IPS DF 6.9 (cell line): ENCODE measurements around the gene SLC30A1.

ENCODE experiments used
- DNase-seq: peaks from one replicate; pipeline ENCODE4 v3.0.0-alpha.2; 2013; ENCODE audit warnings: low read depth, low spot score
- H3K27ac ChIP-seq: one replicate; pipeline ENCODE4 v1.5.1; 2013; ENCODE audit warnings: low read length, control low read depth
- H3K27me3 ChIP-seq: 2 replicates; pipeline ENCODE4 v1.6.1; 2013; ENCODE audit warnings: mild to moderate bottlenecking, low read length; ENCODE audit not compliant: control insufficient read depth, insufficient read depth
- H3K36me3 ChIP-seq: 2 replicates; pipeline ENCODE4 v1.6.1; 2013; ENCODE audit warnings: low read length; ENCODE audit not compliant: control insufficient read depth, insufficient read depth
- H3K4me1 ChIP-seq: 2 replicates; pipeline ENCODE4 v1.6.1; 2013; ENCODE audit warnings: low read length; ENCODE audit not compliant: control insufficient read depth, insufficient read depth
- H3K4me3 ChIP-seq: 2 replicates; pipeline ENCODE4 v1.5.1; 2013; ENCODE audit warnings: mild to moderate bottlenecking, low read length
- H3K9me3 ChIP-seq: 2 replicates; pipeline ENCODE4 v1.6.1; 2013; ENCODE audit warnings: low read length, inconsistent platforms; ENCODE audit not compliant: control insufficient read depth, insufficient read depth
- WGBS: extraction: QIAGEN DNeasy Blood & Tissue Kit; methylation state at CpG from one replicate; pipeline ENCODE4 v1.1.7; 2013; ENCODE audit warnings: mixed read lengths, missing lambda C conversion rate; ENCODE audit not compliant: insufficient read length, insufficient coverage; 5-methylcytosine and 5-hydroxymethylcytosine counted together

SLC30A1 gene

GRCh38 chr1:211601159-211601558 lies 22.2 kb upstream of the SLC30A1 start:
- WGBS: no CpG with 5 or more reads among the region's 3 CpGs
- Histone ChIP-seq H3K27ac (no peak overlapping the region), H3K9me3 (no peaks in the 10 kb centered on the region), H3K27me3 (no peaks in the 10 kb centered on the region), H3K4me1 (no peaks in the 10 kb centered on the region; the same call in none of the 2 replicates), H3K4me3 (no peak overlapping the region), H3K36me3 (no peaks in the 10 kb centered on the region)
- DNase-seq: no peak

DNA sequence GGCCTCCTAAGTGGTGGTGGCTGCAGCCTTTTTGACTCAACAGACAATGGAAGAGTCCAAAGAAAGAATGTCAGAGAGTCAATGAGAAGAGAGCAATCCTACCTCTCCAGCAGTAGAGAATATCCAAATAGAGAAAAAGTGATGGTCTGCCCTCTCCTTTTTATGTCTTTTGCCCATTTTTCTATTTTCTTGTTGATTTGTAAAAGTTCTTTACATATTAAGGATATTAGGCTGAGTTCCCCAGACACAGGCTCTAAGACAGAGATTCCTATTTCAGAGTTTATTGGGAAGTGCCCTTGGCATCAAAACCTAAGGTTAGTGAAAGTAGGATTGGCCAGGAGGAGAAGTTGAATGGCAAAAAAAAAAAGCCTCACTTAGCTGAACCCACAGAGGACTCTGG lies 20.3 kb upstream of the SLC30A1 start:
- Histone ChIP-seq H3K4me3 (no peak overlapping the region), H3K4me1 (no peaks in the 10 kb centered on the region; the same call in none of the 2 replicates), H3K36me3 (no peaks in the 10 kb centered on the region), H3K27ac (no peak overlapping the region), H3K27me3 (no peaks in the 10 kb centered on the region), H3K9me3 (no peaks in the 10 kb centered on the region)
- DNase-seq: no peak

GRCh38 chr1:211598514-211598913 lies 19.6 kb upstream of the SLC30A1 start:
- H3K27me3 ChIP-seq: no peaks in the 10 kb centered on the region
- no peak overlapping the region for H3K27ac ChIP-seq
- WGBS: no CpG with 5 or more reads among the region's 4 CpGs
- no peaks in the 10 kb centered on the region; the same call in none of the 2 replicates for H3K4me1 ChIP-seq
- DNase-seq: no peak
- no peaks in the 10 kb centered on the region for H3K9me3 ChIP-seq
- H3K4me3 ChIP-seq: no peak overlapping the region
- H3K36me3 ChIP-seq: no peaks in the 10 kb centered on the region

GRCh38 chr1:211596418-211597181 lies 17.6 kb upstream of the SLC30A1 start:
- no peaks in the 10 kb centered on the region; the same call in none of the 2 replicates for H3K4me1 ChIP-seq
- no peaks in the 10 kb centered on the region for H3K9me3 ChIP-seq
- no peak overlapping the region for H3K4me3 ChIP-seq
- no peaks in the 10 kb centered on the region for H3K27me3 ChIP-seq
- no peak overlapping the region for H3K27ac ChIP-seq
- no CpG with 5 or more reads among the region's 6 CpGs for WGBS
- DNase-seq: no peak
- H3K36me3 ChIP-seq: no peaks in the 10 kb centered on the region

- Histone ChIP-seq H3K27ac (no peak overlapping the region), H3K9me3 (no peaks in the 10 kb centered on the region), H3K4me3 (no peak overlapping the region), H3K36me3 (no peaks in the 10 kb centered on the region), H3K4me1 (no peaks in the 10 kb centered on the region; the same call in 1 of the 2 replicates), H3K27me3 (no peaks in the 10 kb centered on the region)
- DNase-seq: no peak
Observed at GRCh38 chr1:211595419-211595818, 16.5 kb upstream of the SLC30A1 start.

GRCh38 chr1:211591980-211592493 lies 13.1 kb upstream of the SLC30A1 start:
- no peaks in the 10 kb centered on the region for H3K9me3 ChIP-seq
- H3K4me1 ChIP-seq: no peaks in the 10 kb centered on the region
- no peaks in the 10 kb centered on the region for H3K36me3 ChIP-seq
- no peak overlapping the region for H3K27ac ChIP-seq
- whole genome bisulfite sequencing: no CpG with 5 or more reads among the region's 5 CpGs
- DNase-seq: no peak
- H3K27me3 ChIP-seq: no peaks in the 10 kb centered on the region
- no peak overlapping the region for H3K4me3 ChIP-seq

DNA sequence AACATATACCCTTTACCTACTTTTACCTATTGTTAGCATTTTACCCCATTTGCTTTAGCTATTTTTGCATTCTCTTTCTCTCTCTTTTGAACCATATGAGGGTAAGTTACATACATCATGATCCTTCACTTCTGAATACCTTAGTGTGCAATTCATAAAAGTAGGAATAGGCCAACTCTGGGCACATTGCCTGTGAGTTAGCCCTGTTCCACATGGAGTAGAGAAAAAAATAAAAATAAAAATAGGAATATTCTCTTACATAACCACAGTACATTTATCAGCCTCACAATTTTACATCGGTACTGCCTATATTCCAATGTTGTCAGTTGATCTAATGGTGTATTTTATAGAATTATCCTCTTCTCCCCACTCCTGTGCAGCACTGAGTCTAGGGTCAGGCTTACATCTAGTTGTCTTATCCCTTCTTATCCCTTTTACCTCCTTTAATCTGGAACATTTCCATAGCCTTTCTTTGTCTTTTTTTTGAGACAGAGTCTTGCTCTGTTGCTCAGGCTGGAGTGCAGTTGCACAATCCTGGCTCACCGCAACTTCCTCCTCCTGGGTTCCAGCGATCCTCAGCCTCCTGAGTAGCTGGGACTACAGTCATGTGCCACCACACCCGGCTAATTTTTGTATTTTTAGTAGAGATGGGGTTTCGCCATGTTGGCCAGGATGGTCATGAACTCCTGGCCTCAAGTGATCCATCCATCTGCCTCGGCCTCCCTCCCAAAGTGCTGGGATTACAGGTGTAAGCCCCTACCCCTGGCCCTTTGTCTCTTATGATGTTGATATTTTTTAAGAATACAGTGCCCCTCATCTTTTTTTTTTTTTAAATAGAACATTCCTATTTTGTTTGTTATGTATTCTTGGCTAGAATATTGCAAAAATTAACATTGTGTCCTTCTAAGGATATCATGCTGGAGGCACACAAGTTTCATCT lies 11.1 kb upstream of the SLC30A1 start:
- Histone ChIP-seq H3K27me3 (no peaks in the 10 kb centered on the region), H3K9me3 (no peaks in the 10 kb centered on the region), H3K27ac (no peak overlapping the region), H3K36me3 (no peaks in the 10 kb centered on the region), H3K4me3 (no peak overlapping the region), H3K4me1 (no peaks in the 10 kb centered on the region)
- DNase-seq: no peak
- no CpG with 5 or more reads among the region's 6 CpGs for WGBS

DNA sequence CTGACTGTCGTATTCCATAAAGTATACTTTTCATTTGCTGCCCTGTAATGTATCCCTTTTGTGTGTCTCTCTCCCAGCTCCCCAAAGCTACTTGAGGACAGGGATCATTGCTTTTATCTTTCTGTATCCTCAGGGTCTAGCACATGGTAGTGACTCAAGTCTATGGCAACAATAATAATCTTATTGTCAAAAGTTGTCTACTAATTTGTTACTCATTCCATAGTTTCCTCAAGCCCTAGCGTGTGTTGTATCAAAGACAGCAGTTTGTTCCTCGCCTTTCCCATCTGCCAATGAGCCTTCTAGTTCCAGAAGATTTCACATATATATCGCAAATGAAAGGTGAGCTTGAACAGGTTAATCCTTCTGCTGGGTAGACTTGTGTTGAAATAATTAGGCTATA lies 9.8 kb upstream of the SLC30A1 start:
- H3K27ac ChIP-seq: no peak overlapping the region
- no peak overlapping the region for H3K4me3 ChIP-seq
- DNase-seq: no peak
- H3K36me3 ChIP-seq: no peaks in the 10 kb centered on the region
- H3K27me3 ChIP-seq: no peaks in the 10 kb centered on the region
- no CpG with 5 or more reads among the region's 4 CpGs for WGBS
- no peaks in the 10 kb centered on the region for H3K4me1 ChIP-seq
- H3K9me3 ChIP-seq: no peaks in the 10 kb centered on the region

- no peak for DNase-seq
- Histone ChIP-seq H3K27ac (no peak overlapping the region), H3K27me3 (no peaks in the 10 kb centered on the region), H3K4me3 (no peak overlapping the region), H3K9me3 (no peaks in the 10 kb centered on the region), H3K4me1 (no peaks in the 10 kb centered on the region), H3K36me3 (no peaks in the 10 kb centered on the region)
- no CpG with 5 or more reads among the region's 2 CpGs for WGBS
Observed at GRCh38 chr1:211587123-211587522, 8.2 kb upstream of the SLC30A1 start.

DNA sequence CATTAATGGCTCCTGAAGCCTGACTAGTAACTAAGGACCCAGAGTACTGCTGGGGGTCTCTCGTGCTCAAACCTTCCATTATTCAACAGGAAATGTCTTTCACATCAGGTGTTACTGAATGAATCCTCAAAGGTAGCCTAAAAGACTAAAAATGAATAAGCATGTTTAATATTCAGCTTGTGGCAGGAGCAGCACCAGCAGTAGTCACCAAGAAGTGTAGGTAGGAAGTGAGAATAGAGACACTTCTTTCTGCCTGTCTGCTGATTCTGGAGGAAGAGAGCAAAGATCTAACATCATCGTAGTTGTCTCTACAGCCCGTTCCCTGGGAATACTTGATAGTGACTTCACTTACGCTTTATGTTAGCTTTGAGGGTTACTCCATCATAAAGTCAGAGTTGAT lies 7.6 kb upstream of the SLC30A1 start:
- H3K4me1 ChIP-seq: no peaks in the 10 kb centered on the region
- WGBS: no CpG with 5 or more reads among the region's 4 CpGs
- H3K36me3 ChIP-seq: no peaks in the 10 kb centered on the region
- DNase-seq: no peak
- no peak overlapping the region for H3K4me3 ChIP-seq
- no peaks in the 10 kb centered on the region for H3K27me3 ChIP-seq
- H3K27ac ChIP-seq: no peak overlapping the region
- H3K9me3 ChIP-seq: no peaks in the 10 kb centered on the region
